MM.1S (cell line): ENCODE results near the gene CEP128.

ENCODE experiments used
- DNase-seq: peaks from one replicate; pipeline ENCODE4 v3.0.0-alpha.2; 2015
- H2AFZ ChIP-seq: fragments of 300-600 bp; sonication (generic); 2 replicates; pipeline ENCODE4 v1.6.0; 2016; ENCODE audit warnings: antibody characterized with exemption, low read length
- H3F3A ChIP-seq: fragments of 300-600 bp; sonication (generic); 2 replicates; pipeline ENCODE4 v1.6.1; 2016; ENCODE audit warnings: mild to moderate bottlenecking, antibody characterized with exemption, low read length, moderate library complexity, mixed read lengths; ENCODE audit not compliant: insufficient read depth
- H3K27ac ChIP-seq: fragments of 300-600 bp; sonication (generic); 2 replicates; pipeline ENCODE4 v1.5.1; 2016; ENCODE audit warnings: mild to moderate bottlenecking, low read length
- H3K27me3 ChIP-seq: fragments of 300-600 bp; sonication (generic); replicated peaks from 2 replicates; pipeline ENCODE4 v1.6.0; 2016; ENCODE audit warnings: low read length; ENCODE audit not compliant: insufficient read depth
- H3K36me3 ChIP-seq: fragments of 300-600 bp; sonication (generic); replicated peaks from 2 replicates; pipeline ENCODE4 v1.6.1; 2016; ENCODE audit warnings: mild to moderate bottlenecking, low read length, mixed read lengths; ENCODE audit not compliant: insufficient read depth
- H3K4me1 ChIP-seq: fragments of 300-600 bp; sonication (generic); 2 replicates; pipeline ENCODE4 v1.6.1; 2016; ENCODE audit warnings: low read length, mixed read lengths
- H3K4me2 ChIP-seq: fragments of 300-600 bp; sonication (generic); 2 replicates; pipeline ENCODE4 v1.6.0; 2016; ENCODE audit warnings: low read depth, low read length
- H3K4me3 ChIP-seq: fragments of 300-600 bp; sonication (generic); 2 replicates; pipeline ENCODE4 v1.5.1; 2016; ENCODE audit warnings: low read length, mixed read lengths
- H3K79me2 ChIP-seq: fragments of 300-600 bp; sonication (generic); 2 replicates; pipeline ENCODE4 v1.6.1; 2016; ENCODE audit warnings: mixed run types, low read length, mixed read lengths
- H3K9ac ChIP-seq: fragments of 300-600 bp; sonication (generic); 2 replicates; pipeline ENCODE4 v1.6.1; 2016; ENCODE audit warnings: low read length, mixed read lengths
- H3K9me2 ChIP-seq: fragments of 300-600 bp; sonication (generic); replicated peaks from 2 replicates; pipeline ENCODE4 v1.6.1; 2016; ENCODE audit warnings: mild to moderate bottlenecking, low read length, mixed read lengths; ENCODE audit not compliant: insufficient read depth
- H3K9me3 ChIP-seq: fragments of 300-600 bp; sonication (generic); replicated peaks from 2 replicates; pipeline ENCODE4 v1.6.1; 2016; ENCODE audit warnings: mild to moderate bottlenecking, low read length, mixed read lengths; ENCODE audit not compliant: insufficient read depth
- H4K20me1 ChIP-seq: fragments of 300-600 bp; sonication (generic); 2 replicates; pipeline ENCODE4 v1.6.1; 2016; ENCODE audit warnings: mild to moderate bottlenecking, low read length, moderate library complexity, mixed read lengths; ENCODE audit not compliant: insufficient read depth
- CTCF ChIP-seq: fragments of 300-600 bp; sonication (generic); IDR thresholded peaks from 2 replicates; pipeline ENCODE4 v1.5.1; 2016; ENCODE audit warnings: antibody characterized with exemption, low read length, mixed read lengths
- EZH2 ChIP-seq: fragments of 300-600 bp; sonication (generic); optimal IDR thresholded peaks from 2 replicates; pipeline ENCODE3; 2017; ENCODE audit warnings: low read depth, mild to moderate bottlenecking, antibody characterized with exemption, low read length, mixed read lengths
- EZH2phosphoT487 ChIP-seq: fragments of 300-600 bp; sonication (generic); IDR thresholded peaks from 2 replicates; pipeline ENCODE4 v1.6.1; 2018; ENCODE audit warnings: antibody characterized with exemption, low read length

Gene CEP128

GRCh38 chr14:80545935-80546854 lies 395.3 kb downstream of the CEP128 start:
- Histone ChIP-seq H3K27me3 (no peaks in the 10 kb centered on the region), H3F3A (no peaks in the 10 kb centered on the region), H3K9me2 (no peaks in the 10 kb centered on the region), H3K9ac (no peak overlapping the region), H3K27ac (no peak overlapping the region), H3K9me3 (no peaks in the 10 kb centered on the region), H2AFZ (no peak overlapping the region), H3K4me2 (no peak overlapping the region), H4K20me1 (no peaks in the 10 kb centered on the region), H3K4me1 (no peaks in the 10 kb centered on the region), H3K4me3 (no peak overlapping the region), H3K79me2 (no peaks in the 10 kb centered on the region), H3K36me3 (no peaks in the 10 kb centered on the region)
- DNase-seq, result no peak
- TF ChIP-seq EZH2 (no peak), CTCF (no peak), EZH2phosphoT487 (no peak)

DNA sequence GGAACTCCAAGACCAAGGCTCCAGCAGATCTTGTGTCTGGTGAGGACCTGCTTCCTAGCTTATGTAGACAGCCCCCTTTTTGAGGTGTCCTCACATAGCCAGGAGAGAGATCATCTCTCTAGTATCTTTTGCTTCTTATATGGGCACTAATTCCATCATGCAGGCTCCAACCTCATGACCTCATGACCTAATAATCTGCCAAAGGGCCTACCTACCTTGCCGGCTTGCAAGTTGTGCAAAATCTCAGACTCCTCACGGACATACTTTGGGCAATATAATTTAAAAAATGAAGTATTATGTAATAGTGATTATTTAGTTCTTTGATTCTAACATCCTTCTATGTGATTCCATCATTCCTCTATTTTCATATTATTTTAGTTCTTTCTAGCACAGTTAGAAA lies 397.2 kb downstream of the CEP128 start:
- Histone ChIP-seq H3K27me3 (no peaks in the 10 kb centered on the region), H3K79me2 (no peaks in the 10 kb centered on the region), H3F3A (no peaks in the 10 kb centered on the region), H3K9me3 (no peaks in the 10 kb centered on the region), H3K9ac (no peak overlapping the region), H2AFZ (no peak overlapping the region), H3K36me3 (no peaks in the 10 kb centered on the region), H3K4me2 (no peak overlapping the region), H3K4me3 (no peak overlapping the region), H3K9me2 (no peaks in the 10 kb centered on the region), H3K27ac (no peak overlapping the region), H3K4me1 (no peaks in the 10 kb centered on the region), H4K20me1 (no peaks in the 10 kb centered on the region)
- no peak for DNase-seq
- TF ChIP-seq EZH2 (no peak), EZH2phosphoT487 (no peak), CTCF (no peak)

GRCh38 chr14:80543211-80543610 lies 398.3 kb downstream of the CEP128 start:
- no peak for TF ChIP-seq EZH2phosphoT487
- TF ChIP-seq CTCF, result no peak
- TF ChIP-seq EZH2, result no peak
- Histone ChIP-seq H3K4me2 (no peak overlapping the region), H2AFZ (no peak overlapping the region), H3F3A (no peaks in the 10 kb centered on the region), H4K20me1 (no peaks in the 10 kb centered on the region), H3K36me3 (no peaks in the 10 kb centered on the region), H3K9ac (no peak overlapping the region), H3K4me1 (no peaks in the 10 kb centered on the region), H3K4me3 (no peak overlapping the region), H3K27me3 (no peaks in the 10 kb centered on the region), H3K9me3 (no peaks in the 10 kb centered on the region), H3K9me2 (no peaks in the 10 kb centered on the region), H3K79me2 (no peaks in the 10 kb centered on the region), H3K27ac (no peak overlapping the region)
- no peak for DNase-seq
